SIG-M5 treated with dmso at 0.1 percent for 504 hours (cell line): ENCODE measurements around the gene CROCC.
"Not testable (repeated sequence)": the region's sequence is repeated elsewhere in the genome, so short reads cannot be mapped to it uniquely, and the experiment has no call there.

Source experiments
- DNase-seq: peaks from one replicate; lab custom pipeline; 2025; ENCODE audit not compliant: unreplicated experiment; lab: John Stamatoyannopoulos, UW

The CROCC gene

GRCh38 chr1:16913833-16914662, 7.7 kb upstream of the CROCC start:
- DNase-seq: peak; percentile 88

GRCh38 chr1:16914928-16915626, 6.7 kb upstream of the CROCC start:
- DNase-seq: not testable (repeated sequence)

GRCh38 chr1:16915627-16915973, 6.1 kb upstream of the CROCC start:
- peak; percentile 44 for DNase-seq

GRCh38 chr1:16916036-16916880, 5.5 kb upstream of the CROCC start:
- not testable (repeated sequence) for DNase-seq

GRCh38 chr1:16918371-16918770, 3.4 kb upstream of the CROCC start:
- no peak for DNase-seq

- DNase-seq: not testable (repeated sequence)
Measured at GRCh38 chr1:16918936-16919665, 2.6 kb upstream of the CROCC start.

- no peak for DNase-seq
Measured at GRCh38 chr1:16920951-16921350, 780 bp upstream of the CROCC start.

GRCh38 chr1:16922466-16922865, 735 bp downstream of the CROCC start:
- DNase-seq: no peak

- DNase-seq: no peak
Measured at GRCh38 chr1:16922885-16923431, 1.2 kb downstream of the CROCC start.

- DNase-seq: no peak
Measured at GRCh38 chr1:16924216-16924918, 2.6 kb downstream of the CROCC start.

- no peak for DNase-seq
Measured at GRCh38 chr1:16924919-16925477, 3.3 kb downstream of the CROCC start.

- no peak for DNase-seq
Measured at GRCh38 chr1:16925635-16926490, 4.1 kb downstream of the CROCC start.

- DNase-seq: no peak
Measured at GRCh38 chr1:16926491-16927073, 4.9 kb downstream of the CROCC start.

- no peak for DNase-seq
Measured at GRCh38 chr1:16927256-16927655, 5.5 kb downstream of the CROCC start.

- DNase-seq: no peak
Measured at GRCh38 chr1:16927711-16928485, 6.2 kb downstream of the CROCC start.

- DNase-seq: not testable (repeated sequence)
Measured at GRCh38 chr1:16929146-16930041, 7.7 kb downstream of the CROCC start.
